Loucy (cell line): Measurements from ENCODE around the gene EME2.

ENCODE experiments used
- EZH2phosphoT487 ChIP-seq: fragments of 200-600 bp; IDR thresholded peaks from 2 replicates; pipeline ENCODE4 v1.6.1; 2018; ENCODE audit warnings: antibody characterized with exemption, mild to moderate bottlenecking, moderate library complexity, borderline replicate concordance
- TF ChIP-seq, protein P1 (sequence below): fragments of 200-600 bp; sonication (generic); conservative IDR thresholded peaks from 2 replicates; pipeline ENCODE4 v1.5.1; 2014; ENCODE audit warnings: mild to moderate bottlenecking, antibody characterized with exemption, low read length

DNA sequence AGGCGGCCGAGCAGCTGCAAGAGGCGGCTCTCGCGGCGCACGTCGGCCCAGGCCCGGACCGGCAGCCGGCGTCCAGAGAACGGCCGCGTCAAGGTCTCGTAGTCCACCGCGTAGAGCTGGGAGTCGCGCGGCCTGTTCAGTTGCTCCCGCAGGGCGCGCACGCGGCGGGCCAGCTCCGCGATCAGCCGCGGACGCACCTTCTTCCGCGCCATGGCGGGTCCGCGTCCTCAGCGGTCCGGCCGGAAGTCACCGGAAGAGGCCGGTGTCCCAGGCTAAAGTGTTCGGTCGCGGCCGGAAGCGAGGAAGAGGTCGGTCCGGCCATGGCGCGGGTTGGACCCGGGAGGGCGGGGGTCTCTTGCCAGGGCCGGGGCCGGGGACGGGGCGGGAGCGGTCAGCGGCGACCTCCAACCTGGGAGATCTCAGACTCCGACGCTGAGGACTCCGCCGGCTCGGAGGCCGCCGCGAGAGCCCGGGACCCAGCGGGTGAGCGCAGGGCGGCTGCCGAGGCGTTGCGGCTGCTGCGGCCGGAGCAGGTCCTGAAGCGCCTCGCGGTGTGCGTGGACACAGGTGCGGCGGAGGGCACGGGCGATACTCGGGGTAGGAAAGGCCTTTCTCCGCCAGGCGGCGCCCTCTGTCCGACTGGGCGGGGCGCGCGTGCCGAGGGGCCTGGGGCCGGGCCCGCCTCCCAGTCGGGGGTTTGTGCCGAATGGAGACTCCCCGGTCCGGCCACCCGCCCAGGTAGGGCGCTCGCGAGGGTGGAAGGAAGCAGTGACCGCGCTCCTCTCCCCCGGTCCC, 495 bp downstream of the EME2 start, which contains the start of gene MRPS34:
- TF ChIP-seq, protein P1, sequence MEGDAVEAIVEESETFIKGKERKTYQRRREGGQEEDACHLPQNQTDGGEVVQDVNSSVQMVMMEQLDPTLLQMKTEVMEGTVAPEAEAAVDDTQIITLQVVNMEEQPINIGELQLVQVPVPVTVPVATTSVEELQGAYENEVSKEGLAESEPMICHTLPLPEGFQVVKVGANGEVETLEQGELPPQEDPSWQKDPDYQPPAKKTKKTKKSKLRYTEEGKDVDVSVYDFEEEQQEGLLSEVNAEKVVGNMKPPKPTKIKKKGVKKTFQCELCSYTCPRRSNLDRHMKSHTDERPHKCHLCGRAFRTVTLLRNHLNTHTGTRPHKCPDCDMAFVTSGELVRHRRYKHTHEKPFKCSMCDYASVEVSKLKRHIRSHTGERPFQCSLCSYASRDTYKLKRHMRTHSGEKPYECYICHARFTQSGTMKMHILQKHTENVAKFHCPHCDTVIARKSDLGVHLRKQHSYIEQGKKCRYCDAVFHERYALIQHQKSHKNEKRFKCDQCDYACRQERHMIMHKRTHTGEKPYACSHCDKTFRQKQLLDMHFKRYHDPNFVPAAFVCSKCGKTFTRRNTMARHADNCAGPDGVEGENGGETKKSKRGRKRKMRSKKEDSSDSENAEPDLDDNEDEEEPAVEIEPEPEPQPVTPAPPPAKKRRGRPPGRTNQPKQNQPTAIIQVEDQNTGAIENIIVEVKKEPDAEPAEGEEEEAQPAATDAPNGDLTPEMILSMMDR, result peak; percentile 44
- no peak for TF ChIP-seq EZH2phosphoT487
